HG03565 (cell line): ENCODE results near the gene ORAI3.
A peak's percentile ranks its signal among the peaks of the same experiment; 100 is the strongest.

Source experiments
- ATAC-seq: cut with Tn5 transposase; IDR thresholded peaks from one replicate; pipeline ENCODE4 v1.9.1; 2021; ENCODE audit warnings: mild to moderate bottlenecking, moderate library complexity; ENCODE audit not compliant: unreplicated experiment

The ORAI3 gene

DNA sequence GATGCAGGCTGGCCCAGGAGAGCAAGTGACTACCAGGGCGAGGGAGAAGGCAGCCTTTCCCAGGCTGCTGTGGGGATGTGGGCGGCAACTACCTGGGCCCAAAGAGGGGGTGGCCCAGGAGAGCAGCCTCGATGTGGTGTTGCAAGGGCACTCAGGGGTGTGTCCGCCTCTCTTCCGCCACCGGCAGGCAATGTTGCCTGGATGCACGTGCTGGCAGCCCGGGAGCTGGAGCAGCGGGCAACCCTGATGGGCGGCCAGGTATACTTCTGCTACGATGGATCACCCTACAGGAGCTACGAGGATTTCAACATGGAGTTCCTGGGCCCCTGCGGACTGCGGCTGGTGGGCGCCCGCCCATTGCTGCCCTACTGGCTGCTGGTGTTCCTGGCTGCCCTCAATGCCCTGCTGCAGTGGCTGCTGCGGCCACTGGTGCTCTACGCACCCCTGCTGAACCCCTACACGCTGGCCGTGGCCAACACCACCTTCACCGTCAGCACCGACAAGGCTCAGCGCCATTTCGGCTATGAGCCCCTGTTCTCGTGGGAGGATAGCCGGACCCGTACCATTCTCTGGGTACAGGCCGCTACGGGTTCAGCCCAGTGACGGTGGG lies 38.8 kb downstream of the ORAI3 start:
- no peak for ATAC-seq

DNA sequence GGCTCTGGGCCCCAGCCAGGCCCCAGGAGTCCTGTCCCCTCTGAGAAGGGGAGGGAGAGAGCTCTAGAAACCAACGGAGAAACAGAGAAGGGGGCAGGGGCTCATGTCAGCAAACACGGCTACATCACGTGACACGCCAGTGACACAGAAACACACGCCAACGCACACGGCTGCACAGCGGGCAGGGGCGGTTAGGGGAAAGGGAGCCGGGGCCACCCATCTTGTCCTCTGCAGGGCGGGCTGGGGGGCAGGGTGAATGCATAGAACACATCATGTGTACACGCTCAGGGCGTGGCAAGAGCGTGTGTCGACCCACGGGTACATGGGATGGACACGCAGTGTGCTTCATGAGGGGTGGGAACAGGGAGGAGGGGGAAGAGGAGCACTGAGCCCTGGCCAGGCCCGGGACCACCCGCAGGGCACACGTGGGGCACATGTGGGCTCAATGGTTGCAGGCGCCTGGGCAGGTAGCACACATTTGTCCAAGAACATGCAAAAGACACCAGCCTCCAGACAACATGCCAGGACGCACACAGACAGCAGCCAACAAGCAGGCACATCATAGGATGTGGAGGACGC lies 40.7 kb downstream of the ORAI3 start:
- no peak for ATAC-seq

GRCh38 chr16:30990105-30990504 lies 41.2 kb downstream of the ORAI3 start:
- no peak for ATAC-seq

- no peak for ATAC-seq
These were observed 42.2 kb downstream of the ORAI3 start for GRCh38 chr16:30991052-30991451.

DNA sequence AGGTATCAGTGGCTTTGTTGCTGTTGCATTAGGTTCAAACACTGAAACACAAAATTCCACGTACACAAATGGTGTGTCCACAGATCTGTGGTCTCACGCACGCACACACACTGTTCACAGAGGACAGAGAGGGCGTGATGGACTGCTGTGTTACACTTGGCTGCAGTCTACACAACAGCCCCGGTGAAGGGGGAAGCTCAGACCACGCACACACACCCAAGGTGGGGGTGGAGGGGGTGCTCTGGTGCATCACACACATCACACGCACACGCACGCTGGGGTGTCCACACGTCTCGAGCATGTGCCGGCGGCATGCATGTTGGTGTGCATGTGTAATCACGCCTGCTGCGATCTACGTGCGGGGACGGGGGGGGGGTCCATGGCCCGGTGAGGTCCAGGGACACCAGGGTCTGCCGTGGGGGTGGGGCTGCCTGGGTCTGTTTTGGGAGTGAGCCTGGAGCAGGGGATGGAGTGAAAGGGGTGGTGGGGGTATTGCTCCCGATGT lies 43.5 kb downstream of the ORAI3 start:
- no peak for ATAC-seq

- ATAC-seq: no peak
These were observed 44.3 kb downstream of the ORAI3 start for GRCh38 chr16:30992931-30993816.

- ATAC-seq: no peak
These were observed 47.1 kb downstream of the ORAI3 start for GRCh38 chr16:30995927-30996323.

DNA sequence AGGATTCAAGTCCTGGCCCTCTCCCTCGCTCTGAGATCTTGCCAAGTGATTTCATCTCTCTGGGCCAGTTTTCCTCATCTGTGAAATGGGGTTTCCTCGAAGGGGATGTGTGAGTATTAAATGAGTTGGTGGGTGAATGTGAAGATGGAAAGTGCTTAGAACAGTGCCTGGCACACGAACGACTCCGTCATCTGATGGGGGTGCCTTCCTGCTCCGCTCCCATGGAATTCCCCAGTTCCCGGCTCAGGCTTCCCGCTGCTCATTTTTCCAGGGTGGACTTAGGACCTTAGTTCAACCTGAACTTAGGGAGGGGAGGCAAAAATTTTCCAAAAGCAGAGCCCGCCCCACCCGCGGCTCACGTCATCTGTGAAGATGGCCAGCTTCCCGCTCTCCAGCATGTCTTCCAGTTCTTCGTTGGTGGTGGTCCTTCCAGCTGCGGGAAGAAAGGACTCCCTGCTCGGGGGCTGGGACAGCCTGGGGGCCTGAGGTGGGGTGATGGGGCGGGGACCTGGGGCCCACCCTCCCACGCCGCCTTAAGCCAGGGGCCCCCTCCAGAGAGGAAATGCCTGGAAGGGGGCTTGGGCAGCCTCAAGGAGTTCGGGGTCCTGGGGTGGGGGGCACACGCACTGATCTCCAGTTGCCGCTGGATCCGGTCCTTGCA lies 47.6 kb downstream of the ORAI3 start:
- ATAC-seq: no peak

GRCh38 chr16:30996985-30997724 lies 48.3 kb downstream of the ORAI3 start:
- peak; percentile 59 for ATAC-seq

GRCh38 chr16:30997725-30998711 lies 49.1 kb downstream of the ORAI3 start:
- ATAC-seq: no peak

GRCh38 chr16:30998852-30999761 lies 50.2 kb downstream of the ORAI3 start:
- no peak for ATAC-seq

- no peak for ATAC-seq
These were observed 52.0 kb downstream of the ORAI3 start for GRCh38 chr16:31000671-31001382.

GRCh38 chr16:31001507-31002249 lies 52.8 kb downstream of the ORAI3 start:
- no peak for ATAC-seq

- no peak for ATAC-seq
These were observed 53.4 kb downstream of the ORAI3 start for GRCh38 chr16:31002250-31002700.

GRCh38 chr16:31002862-31003341 lies 54.0 kb downstream of the ORAI3 start:
- no peak for ATAC-seq

DNA sequence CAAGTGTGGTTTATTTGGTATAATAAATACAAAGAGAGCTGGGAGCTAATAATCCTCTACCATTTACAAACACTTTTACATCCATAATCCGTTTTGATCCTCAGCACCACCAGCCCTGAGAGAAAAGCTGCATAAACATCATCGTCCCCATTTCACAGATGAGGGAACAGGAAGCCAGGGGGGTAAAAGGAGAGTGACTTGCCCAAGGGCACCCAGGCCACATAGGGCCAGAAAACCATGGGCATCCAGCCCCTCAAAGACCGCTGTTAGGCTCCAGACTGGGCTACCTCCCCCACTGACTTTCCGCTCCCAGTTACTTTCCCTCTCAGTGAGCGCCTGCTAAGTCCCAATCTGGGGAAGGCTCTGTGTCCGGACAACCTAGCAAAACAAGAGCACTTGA lies 54.9 kb downstream of the ORAI3 start:
- no peak for ATAC-seq
